IMR-90 (cell line): Measurements from ENCODE around the gene CDH2. TPM values are rescaled to one million over a fixed set of nuclear protein-coding genes. Genes with fewer than 3 reads are reported as not detected.
A peak's percentile ranks its signal among the peaks of the same experiment; 100 is the strongest.

ENCODE experiments used
- ATAC-seq: fragments of 200-7000 bp; cut with Tn5 transposase; 2 replicates; pipeline ENCODE4 v1.9.1; 2020; ENCODE audit warnings: low read depth, mild to moderate bottlenecking, moderate library complexity
- BruUV-seq: library from RNA; stranded (reverse); fragments of 400-500 nt; replicated peaks from 2 replicates; lab custom pipeline; 2021; lab: Mats Ljungman, UMichigan
- CTCF ChIA-PET: fragments of 300-600 bp; formaldehyde crosslinking; extraction: SDS; loops from one replicate; lab custom pipeline; 2021; ENCODE audit warnings: antibody characterized with exemption; lab: Yijun Ruan, JAX
- POLR2A ChIA-PET: fragments of 300-600 bp; sonication (Branson Sonifier 250); formaldehyde crosslinking; loops from one replicate; lab custom pipeline; 2022; ENCODE audit warnings: antibody characterized with exemption; ENCODE audit not compliant: unreplicated experiment; lab: Charles Lee
- DNase-seq: peaks from one replicate; pipeline ENCODE4 v3.0.0; 2013
- H2AFZ ChIP-seq: replicated peaks from 2 replicates; pipeline ENCODE3; 2013; ENCODE audit warnings: low read length, mild to moderate bottlenecking; ENCODE audit not compliant: poor library complexity
- H2AK5ac ChIP-seq: 2 replicates; pipeline ENCODE4 v1.6.1; 2013; ENCODE audit warnings: low read depth, low read length, inconsistent platforms
- H2AK9ac ChIP-seq: replicated peaks from 2 replicates; pipeline ENCODE3; 2013; ENCODE audit warnings: mild to moderate bottlenecking, low read depth, low read length, moderate library complexity; ENCODE audit not compliant: poor library complexity
- H2BK120ac ChIP-seq: 2 replicates; pipeline ENCODE4 v1.6.1; 2013; ENCODE audit warnings: low read depth, low read length, inconsistent platforms
- H2BK15ac ChIP-seq: 3 replicates; pipeline ENCODE4 v1.6.1; 2013; ENCODE audit warnings: low read depth, low read length, inconsistent platforms
- H2BK20ac ChIP-seq: 2 replicates; pipeline ENCODE4 v1.6.1; 2013; ENCODE audit warnings: low read depth, mild to moderate bottlenecking, inconsistent platforms, low read length, moderate library complexity
- H2BK5ac ChIP-seq: 2 replicates; pipeline ENCODE4 v1.6.1; 2013; ENCODE audit warnings: mild to moderate bottlenecking, low read depth, low read length, inconsistent platforms; ENCODE audit not compliant: poor library complexity, severe bottlenecking
- H3K14ac ChIP-seq: replicated peaks from 2 replicates; pipeline ENCODE4 v1.6.1; 2013; ENCODE audit warnings: low read depth, low read length, inconsistent platforms
- H3K18ac ChIP-seq: 2 replicates; pipeline ENCODE4 v1.6.1; 2013; ENCODE audit warnings: low read depth, low read length, control low read depth
- H3K23ac ChIP-seq: 2 replicates; pipeline ENCODE4 v1.6.1; 2013; ENCODE audit warnings: low read depth, low read length, inconsistent platforms
- H3K27ac ChIP-seq: 2 replicates; pipeline ENCODE4 v1.5.1; 2013; ENCODE audit warnings: mild to moderate bottlenecking, control low read depth, low read length; ENCODE audit not compliant: insufficient read depth
- H3K27me3 ChIP-seq: 2 replicates; pipeline ENCODE4 v1.6.1; 2013; ENCODE audit warnings: low read length; ENCODE audit not compliant: control insufficient read depth, insufficient read depth
- H3K36me3 ChIP-seq: 2 replicates; pipeline ENCODE4 v1.6.1; 2013; ENCODE audit warnings: low read length, mixed read lengths; ENCODE audit not compliant: control insufficient read depth, insufficient read depth
- H3K4ac ChIP-seq: 2 replicates; pipeline ENCODE4 v1.6.1; 2013; ENCODE audit warnings: low read depth, low read length, inconsistent platforms
- H3K4me1 ChIP-seq: 2 replicates; pipeline ENCODE4 v1.6.1; 2013; ENCODE audit warnings: low read length, mixed read lengths; ENCODE audit not compliant: control insufficient read depth, insufficient read depth
- H3K4me2 ChIP-seq: 2 replicates; pipeline ENCODE4 v1.6.1; 2013; ENCODE audit warnings: low read depth, mild to moderate bottlenecking, control low read depth, low read length, moderate library complexity
- H3K4me3 ChIP-seq: 2 replicates; pipeline ENCODE4 v1.5.1; 2013; ENCODE audit warnings: low read depth, mild to moderate bottlenecking, control low read depth, low read length, moderate library complexity; ENCODE audit not compliant: insufficient read depth
- H3K56ac ChIP-seq: 2 replicates; pipeline ENCODE4 v1.6.1; 2013; ENCODE audit warnings: low read length, inconsistent platforms; ENCODE audit not compliant: insufficient read depth; ENCODE audit errors: extremely low read depth
- H3K79me1 ChIP-seq, 2 experiments: 2 replicates each; pipeline ENCODE4 v1.6.1; 2013; ENCODE audit warnings: low read length in 2 of 2, inconsistent platforms in 1 of 2, low read depth in 1 of 2
- H3K9ac ChIP-seq: 2 replicates; pipeline ENCODE4 v1.6.1; 2013; ENCODE audit warnings: low read depth, low read length, control low read depth
- H3K9me1 ChIP-seq: 2 replicates; pipeline ENCODE4 v1.6.1; 2013; ENCODE audit warnings: low read length, inconsistent platforms; ENCODE audit not compliant: insufficient read depth
- H3K9me3 ChIP-seq: 2 replicates; pipeline ENCODE4 v1.6.1; 2013; ENCODE audit warnings: low read length; ENCODE audit not compliant: control insufficient read depth, insufficient read depth
- H4K20me1 ChIP-seq: 2 replicates; pipeline ENCODE4 v1.6.1; 2013; ENCODE audit warnings: low read length, inconsistent platforms; ENCODE audit not compliant: insufficient read depth
- H4K5ac ChIP-seq: 2 replicates; pipeline ENCODE4 v1.6.1; 2013; ENCODE audit warnings: mild to moderate bottlenecking, low read depth, low read length, control low read depth
- H4K8ac ChIP-seq, 2 experiments: 2 replicates each; pipeline ENCODE4 v1.6.1; 2013; ENCODE audit warnings: low read depth in 2 of 2, low read length in 2 of 2, control low read depth in 1 of 2, inconsistent platforms in 1 of 2
- H4K91ac ChIP-seq: 2 replicates; pipeline ENCODE4 v1.6.1; 2013; ENCODE audit warnings: low read depth, low read length, inconsistent platforms; ENCODE audit not compliant: insufficient read depth
- BHLHE40 ChIP-seq: fragments of 150-350 bp; IDR thresholded peaks from 2 replicates; pipeline ENCODE4 v1.6.1; 2016; ENCODE audit warnings: mild to moderate bottlenecking, low read depth, low read length
- CEBPB ChIP-seq: IDR thresholded peaks from 2 replicates; pipeline ENCODE4 v1.6.1; 2012; ENCODE audit warnings: low read depth, low read length, improper control_type of control experiment
- CHD1 ChIP-seq: IDR thresholded peaks from 2 replicates; pipeline ENCODE4 v1.6.1; 2012; ENCODE audit warnings: low read depth, low read length, improper control_type of control experiment
- ELK1 ChIP-seq: fragments of 150-350 bp; IDR thresholded peaks from 2 replicates; pipeline ENCODE4 v1.6.1; 2016; ENCODE audit warnings: low read depth, mild to moderate bottlenecking, low read length, moderate library complexity, borderline replicate concordance
- FOS ChIP-seq: fragments of 150-350 bp; IDR thresholded peaks from 2 replicates; pipeline ENCODE4 v1.6.1; 2016; ENCODE audit warnings: low read depth, low read length
- MAFK ChIP-seq: IDR thresholded peaks from 2 replicates; pipeline ENCODE4 v1.6.1; 2012; ENCODE audit warnings: low read depth, low read length, improper control_type of control experiment
- MAZ ChIP-seq: IDR thresholded peaks from 2 replicates; pipeline ENCODE4 v1.6.1; 2012; ENCODE audit warnings: low read depth, mild to moderate bottlenecking, low read length, improper control_type of control experiment, moderate library complexity, borderline replicate concordance
- MXI1 ChIP-seq: IDR thresholded peaks from 2 replicates; pipeline ENCODE4 v1.6.1; 2012; ENCODE audit warnings: low read depth, mild to moderate bottlenecking, low read length, moderate library complexity, borderline replicate concordance
- NFE2L2 ChIP-seq: fragments of 150-350 bp; IDR thresholded peaks from 2 replicates; pipeline ENCODE4 v1.6.1; 2016; ENCODE audit warnings: low read depth, mild to moderate bottlenecking, low read length
- POLR2A ChIP-seq: IDR thresholded peaks from 2 replicates; pipeline ENCODE4 v1.6.1; 2012; ENCODE audit warnings: mild to moderate bottlenecking, low read depth, low read length
- RAD21 ChIP-seq: IDR thresholded peaks from 2 replicates; pipeline ENCODE4 v1.6.1; 2012; ENCODE audit warnings: low read length, improper control_type of control experiment
- RCOR1 ChIP-seq: IDR thresholded peaks from 2 replicates; pipeline ENCODE4 v1.6.1; 2012; ENCODE audit warnings: mild to moderate bottlenecking, low read length, improper control_type of control experiment; ENCODE audit not compliant: insufficient replicate concordance
- RFX5 ChIP-seq: IDR thresholded peaks from 2 replicates; pipeline ENCODE4 v1.8.0; 2012; ENCODE audit warnings: low read depth, mild to moderate bottlenecking, low read length, moderate library complexity
- SMC3 ChIP-seq: fragments of 150-350 bp; IDR thresholded peaks from 2 replicates; pipeline ENCODE4 v1.6.1; 2016; ENCODE audit warnings: low read depth, mild to moderate bottlenecking, antibody characterized with exemption, low read length, moderate library complexity
- WGBS, 2 experiments: methylation state at CpG; one replicate each; pipeline versions ENCODE4 v1.1.5 to v1.1.7; 2013; ENCODE audit warnings: missing lambda C conversion rate in 2 of 2; ENCODE audit not compliant: insufficient read length in 1 of 2; ENCODE audit errors: extremely low coverage in 2 of 2; 5-methylcytosine and 5-hydroxymethylcytosine counted together
- dilution Hi-C: fragments of 300-500 bp; cut with HindIII; formaldehyde crosslinking; loops from one replicate; pipeline ENCODE4 v1.14.3; 2018; ENCODE audit warnings: low sequenced_read_pairs; ENCODE audit not compliant: unreplicated experiment
- in situ Hi-C: fragments of 300-500 bp; cut with MboI; formaldehyde crosslinking; loops from 3 replicates; pipeline ENCODE4 v1.14.3; 2019; ENCODE audit warnings: low sequenced_read_pairs, inconsistent platforms, mixed read lengths
- intact Hi-C: fragments of 100-400 bp; cut with micrococcal nuclease; formaldehyde crosslinking; loops from 2 replicates; pipeline ENCODE4 v1.10.0; 2022
- polyA plus RNA-seq, 3 experiments: library from polyadenylated mRNA; depleted of rRNA; stranded (reverse); fragments of >200 nt; gene quantifications; 2 replicates each; pipeline ENCODE4 v1.2.3, GENCODE V29; 2012; ENCODE audit warnings: low replicate concordance in 1 of 3
- total RNA-seq: library from RNA; depleted of rRNA; stranded (reverse); fragments of >200 nt; gene quantifications from 2 replicates; pipeline ENCODE4 v1.2.3, GENCODE V29; 2012
- TF ChIP-seq, protein P1 (sequence below): conservative IDR thresholded peaks from 2 replicates; pipeline ENCODE4 v1.5.1; 2012; ENCODE audit warnings: mild to moderate bottlenecking, low read depth, low read length, improper control_type of control experiment
- TF ChIP-seq, protein P2 (sequence below): fragments of 150-350 bp; IDR thresholded peaks from 2 replicates; pipeline ENCODE4 v1.6.1; 2017; ENCODE audit warnings: mild to moderate bottlenecking, antibody characterized with exemption, low read length, low read depth

CDH2 gene
- total and polyA plus RNA-seq, 2 of the 4 experiments (the other 2 are of a cell fraction), result 55.6 to 111 TPM

- Histone ChIP-seq H4K91ac (no peak overlapping the region), H4K8ac (no peak overlapping the region), H2AFZ (no peak overlapping the region), H2BK5ac (no peak overlapping the region), H4K20me1 (no peaks in the 10 kb centered on the region; the same call in 1 of the 2 replicates), H3K36me3 (no peaks in the 10 kb centered on the region), H3K27ac (no peak overlapping the region), H3K4me3 (no peak overlapping the region), H3K9me3 (no peaks in the 10 kb centered on the region), H2BK120ac (no peak overlapping the region), H2BK15ac (no peak overlapping the region), H3K56ac (no peak overlapping the region), H3K79me1 (peaks cover 35 to 72% of the 10 kb centered on the region in 2 experiments), H2AK5ac (no peak overlapping the region), H3K9me1 (peaks cover 11% of the 10 kb centered on the region), H2BK20ac (no peak overlapping the region), H3K9ac (no peak overlapping the region), H3K23ac (no peak overlapping the region), H2AK9ac (no peak overlapping the region), H4K5ac (no peak overlapping the region), H3K18ac (no peak overlapping the region), H3K4me2 (no peak overlapping the region), H3K4me1 (peaks cover 12% of the 10 kb centered on the region), H3K27me3 (no peaks in the 10 kb centered on the region), H3K14ac (no peak overlapping the region), H3K4ac (no peak overlapping the region)
- intact Hi-C loops (no loop called here), dilution Hi-C loops (no loop called here), in situ Hi-C loops (no loop called here)
- no TSS peak for BruUV-seq
- no peak for TF ChIP-seq BHLHE40
- no peak for TF ChIP-seq ELK1
- TF ChIP-seq RAD21, result no peak
- TF ChIP-seq SMC3, result no peak
- no peak for TF ChIP-seq MAZ
- TF ChIP-seq MAFK, result no peak
- TF ChIP-seq FOS, result no peak
- TF ChIP-seq, protein P1, sequence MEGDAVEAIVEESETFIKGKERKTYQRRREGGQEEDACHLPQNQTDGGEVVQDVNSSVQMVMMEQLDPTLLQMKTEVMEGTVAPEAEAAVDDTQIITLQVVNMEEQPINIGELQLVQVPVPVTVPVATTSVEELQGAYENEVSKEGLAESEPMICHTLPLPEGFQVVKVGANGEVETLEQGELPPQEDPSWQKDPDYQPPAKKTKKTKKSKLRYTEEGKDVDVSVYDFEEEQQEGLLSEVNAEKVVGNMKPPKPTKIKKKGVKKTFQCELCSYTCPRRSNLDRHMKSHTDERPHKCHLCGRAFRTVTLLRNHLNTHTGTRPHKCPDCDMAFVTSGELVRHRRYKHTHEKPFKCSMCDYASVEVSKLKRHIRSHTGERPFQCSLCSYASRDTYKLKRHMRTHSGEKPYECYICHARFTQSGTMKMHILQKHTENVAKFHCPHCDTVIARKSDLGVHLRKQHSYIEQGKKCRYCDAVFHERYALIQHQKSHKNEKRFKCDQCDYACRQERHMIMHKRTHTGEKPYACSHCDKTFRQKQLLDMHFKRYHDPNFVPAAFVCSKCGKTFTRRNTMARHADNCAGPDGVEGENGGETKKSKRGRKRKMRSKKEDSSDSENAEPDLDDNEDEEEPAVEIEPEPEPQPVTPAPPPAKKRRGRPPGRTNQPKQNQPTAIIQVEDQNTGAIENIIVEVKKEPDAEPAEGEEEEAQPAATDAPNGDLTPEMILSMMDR, result no peak
- TF ChIP-seq NFE2L2, result no peak
- TF ChIP-seq CHD1, result no peak
- TF ChIP-seq RCOR1, result no peak
- no peak for TF ChIP-seq POLR2A
- TF ChIP-seq, protein P2, sequence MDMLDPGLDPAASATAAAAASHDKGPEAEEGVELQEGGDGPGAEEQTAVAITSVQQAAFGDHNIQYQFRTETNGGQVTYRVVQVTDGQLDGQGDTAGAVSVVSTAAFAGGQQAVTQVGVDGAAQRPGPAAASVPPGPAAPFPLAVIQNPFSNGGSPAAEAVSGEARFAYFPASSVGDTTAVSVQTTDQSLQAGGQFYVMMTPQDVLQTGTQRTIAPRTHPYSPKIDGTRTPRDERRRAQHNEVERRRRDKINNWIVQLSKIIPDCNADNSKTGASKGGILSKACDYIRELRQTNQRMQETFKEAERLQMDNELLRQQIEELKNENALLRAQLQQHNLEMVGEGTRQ, result no peak
- no peak for TF ChIP-seq RFX5
- TF ChIP-seq MXI1, result no peak
- no peak for TF ChIP-seq CEBPB
- ChIA-PET POLR2A (no interaction called here), CTCF (interaction anchor here (0.6 kb wide), 1 partner anchor 88 kb away, joined by 3 read pairs; no protein-coding TSS in a partner anchor)
- ATAC-seq (peak; percentile 82), DNase-seq (peak; percentile 60)
- WGBS, 2 experiments, result no CpG with 5 or more reads among the region's 3 CpGs
Observed at GRCh38 chr18:28153485-28154065, 23.4 kb downstream of the CDH2 start.
